GM18508 (cell line): Measurements from ENCODE around the gene CEBPG.

Experiments used
- ATAC-seq: cut with Tn5 transposase; IDR thresholded peaks from one replicate; pipeline ENCODE4 v1.9.1; 2021; ENCODE audit warnings: moderate number of reproducible peaks; ENCODE audit not compliant: insufficient read depth, unreplicated experiment

Gene CEBPG

GRCh38 chr19:33349319-33350289 lies 23.9 kb upstream of the CEBPG start:
- ATAC-seq, result no peak

DNA sequence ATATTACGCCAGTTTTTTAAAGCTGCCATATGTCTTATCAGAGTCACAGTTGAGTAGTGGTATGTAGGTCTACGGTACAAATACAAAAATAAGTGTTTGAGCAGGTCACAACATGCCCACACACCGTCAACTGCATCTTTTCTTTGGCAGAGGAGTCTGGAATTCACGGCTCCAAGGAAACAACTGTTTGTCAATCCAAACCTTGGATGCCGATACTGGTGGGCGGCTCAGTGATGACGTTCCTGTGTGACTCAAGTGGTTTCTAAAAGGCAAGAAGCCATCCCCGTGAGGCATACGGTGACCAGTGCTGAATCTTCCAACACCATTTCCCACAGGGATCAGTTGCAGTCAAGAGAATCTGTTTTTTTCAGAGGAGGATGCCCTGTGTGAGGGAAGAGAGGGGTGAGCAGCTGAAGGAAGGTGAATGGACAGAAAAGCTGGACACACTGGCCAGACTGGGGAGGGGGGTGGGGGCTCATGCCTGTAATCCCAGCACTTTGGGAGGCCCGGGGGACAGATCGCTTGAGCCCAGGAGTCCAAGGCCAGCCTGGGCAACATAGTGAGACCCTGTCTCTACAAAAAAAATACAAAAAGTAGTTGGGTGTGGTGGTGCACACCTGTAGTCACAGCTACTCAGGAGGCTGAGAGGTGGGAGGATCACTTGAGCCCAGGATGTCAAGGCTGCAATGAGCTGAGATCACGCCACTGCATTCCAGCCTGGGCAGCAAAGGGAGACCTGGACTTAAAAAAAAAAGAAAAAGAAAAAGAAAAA lies 22.8 kb upstream of the CEBPG start:
- no peak for ATAC-seq

DNA sequence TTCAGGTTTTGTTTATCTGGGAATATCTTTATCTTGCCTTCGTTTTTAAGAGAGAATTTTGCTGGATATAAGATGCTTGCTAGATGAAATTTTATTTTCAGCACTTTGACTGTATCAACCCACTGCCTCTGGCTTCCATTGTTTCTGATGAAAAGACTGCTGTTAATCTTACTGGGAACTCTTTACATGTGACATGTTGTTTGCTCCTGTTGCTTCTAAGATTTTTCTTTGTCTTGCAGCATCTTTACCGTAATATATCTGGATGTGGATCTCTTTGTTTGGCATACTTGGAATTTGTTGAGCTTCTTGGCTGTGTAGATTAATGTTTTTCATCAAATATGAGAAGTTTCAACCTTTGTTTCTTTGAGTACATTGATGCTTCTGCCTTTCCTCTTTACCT lies 18.0 kb upstream of the CEBPG start:
- no peak for ATAC-seq

DNA sequence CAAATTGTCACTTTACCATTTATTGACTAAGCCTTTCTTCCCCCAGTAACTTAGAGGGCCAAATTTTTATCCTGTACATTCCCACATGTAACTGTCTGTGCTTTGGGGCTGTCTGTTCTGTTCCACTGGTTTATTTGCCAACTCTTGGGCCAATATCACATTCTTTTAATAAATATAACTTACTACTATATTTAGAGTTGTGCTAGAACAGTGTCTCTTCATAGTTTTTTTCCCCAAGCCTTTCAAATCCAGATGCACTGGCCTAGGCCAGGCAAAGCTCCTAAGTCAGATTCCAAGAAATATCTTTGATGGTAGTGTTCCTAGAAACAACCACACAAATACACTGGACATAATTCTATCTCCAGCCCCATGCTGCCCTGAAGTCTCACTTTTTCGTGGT lies 16.0 kb upstream of the CEBPG start:
- ATAC-seq, result no peak

DNA sequence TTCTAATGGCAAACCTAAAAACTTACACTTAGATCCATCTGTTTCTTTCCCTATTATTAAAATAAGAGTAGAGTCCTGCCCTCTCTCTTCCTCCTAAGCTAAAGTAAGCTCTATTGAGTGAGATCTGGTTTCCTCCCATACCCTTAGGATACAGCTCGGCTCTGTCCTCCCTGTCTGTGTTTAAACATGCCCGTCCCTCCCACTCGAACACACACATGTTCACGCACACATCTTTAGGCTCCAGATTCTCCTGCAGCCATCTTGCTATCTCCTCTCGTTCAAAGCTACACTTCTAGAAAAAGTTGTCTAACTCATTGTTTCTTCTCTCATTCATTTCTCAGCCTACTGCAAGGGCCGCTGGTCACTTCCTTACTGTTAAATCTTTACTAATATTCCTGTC lies 15.1 kb upstream of the CEBPG start:
- no peak for ATAC-seq

DNA sequence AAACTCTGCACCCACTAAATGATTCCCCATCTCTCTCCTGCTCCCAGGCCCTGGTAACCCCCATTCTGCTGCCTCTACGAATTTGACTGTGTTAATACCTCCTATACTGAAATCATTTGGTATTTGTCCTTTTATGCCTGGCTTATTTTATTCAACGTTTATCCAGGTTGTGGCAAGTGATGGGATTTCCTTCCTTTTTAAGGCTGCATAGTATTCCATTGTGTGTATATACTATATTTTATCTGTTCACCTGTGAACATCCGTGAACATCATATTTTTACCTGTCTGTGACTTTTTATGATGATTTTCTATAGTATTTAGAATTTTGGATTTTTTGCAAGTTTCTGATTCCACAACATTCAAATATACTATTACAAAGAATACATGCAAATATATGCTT lies 13.9 kb upstream of the CEBPG start:
- ATAC-seq, result no peak

- ATAC-seq, result no peak
Measured at GRCh38 chr19:33362508-33363228, 10.8 kb upstream of the CEBPG start.

DNA sequence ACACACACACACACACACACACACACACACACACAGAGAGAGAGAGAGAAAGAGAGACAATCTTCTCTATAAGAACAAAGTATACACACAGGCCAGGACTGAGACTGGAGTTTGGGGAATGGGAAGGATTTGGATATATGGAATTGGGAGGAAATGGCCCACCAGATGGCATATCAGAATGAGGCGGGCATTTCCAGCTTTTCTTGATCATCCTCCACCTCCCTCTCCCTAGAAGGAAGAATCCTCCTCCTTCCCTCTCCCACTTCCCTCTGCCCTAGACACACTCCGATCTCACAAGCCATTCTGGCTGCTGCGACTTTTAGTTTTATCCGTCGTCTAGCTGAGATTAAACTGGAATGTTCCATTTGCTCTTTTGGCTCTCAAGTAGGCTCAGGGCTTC lies 10.0 kb upstream of the CEBPG start:
- ATAC-seq, result no peak

- no peak for ATAC-seq
Measured at GRCh38 chr19:33365691-33366090, 7.8 kb upstream of the CEBPG start.

DNA sequence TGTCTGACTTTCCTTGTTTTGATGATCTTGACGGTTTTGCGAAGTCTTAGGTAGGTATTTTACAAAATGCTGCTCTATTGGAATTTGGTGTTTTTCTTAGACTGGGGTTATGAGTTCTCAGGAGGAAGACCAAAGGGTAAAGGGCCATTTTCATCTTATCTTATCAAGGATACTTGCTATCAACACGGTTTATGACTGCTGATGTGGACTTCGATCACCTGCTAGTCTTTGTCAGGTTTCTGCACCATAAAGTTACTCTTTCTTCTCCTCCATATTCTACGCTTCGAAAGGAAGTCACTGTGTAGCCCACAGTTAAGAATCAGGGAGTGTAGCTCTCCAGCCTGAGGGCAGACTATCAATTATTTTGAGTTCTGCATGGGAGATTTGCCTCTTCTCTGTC lies 7.4 kb upstream of the CEBPG start:
- ATAC-seq, result no peak

GRCh38 chr19:33366897-33367296 lies 6.6 kb upstream of the CEBPG start:
- no peak for ATAC-seq

- ATAC-seq, result no peak
Measured at GRCh38 chr19:33368074-33368864, 5.2 kb upstream of the CEBPG start.

- no peak for ATAC-seq
Measured at GRCh38 chr19:33370783-33371182, 2.7 kb upstream of the CEBPG start.

GRCh38 chr19:33374236-33374714 lies 766 bp downstream of the CEBPG start:
- ATAC-seq, result peak; percentile 11

DNA sequence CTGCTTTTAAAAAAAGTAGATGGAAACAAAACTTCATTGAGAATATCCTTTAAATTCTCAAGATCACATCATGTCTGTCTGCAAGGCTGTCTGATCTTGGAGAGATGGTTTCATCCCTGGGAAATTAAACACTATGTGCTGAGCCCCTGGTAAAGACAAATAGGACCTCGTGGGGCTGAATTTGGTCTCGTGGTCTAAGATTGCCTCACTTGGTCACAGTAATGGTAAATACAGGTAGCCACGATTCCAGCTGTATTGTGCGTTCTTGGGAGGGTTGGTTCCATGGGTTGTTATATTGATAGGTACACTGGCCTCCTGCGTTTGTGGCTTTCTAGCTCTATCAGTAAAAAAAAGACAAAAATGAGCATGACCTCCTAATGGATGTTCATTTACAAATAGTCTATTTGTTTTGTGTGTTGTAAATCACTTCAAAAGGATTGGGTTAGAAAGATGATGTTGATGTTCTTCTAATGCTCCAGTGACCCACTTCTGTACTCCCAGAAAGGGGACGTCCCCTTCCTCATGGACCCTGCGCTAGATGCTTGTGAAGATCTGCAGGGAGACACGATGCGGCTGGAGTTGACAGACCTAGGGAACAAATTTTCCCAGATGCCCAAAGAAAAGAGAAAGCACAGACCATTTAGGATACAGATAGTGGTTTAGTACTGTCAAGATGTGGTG lies 1.8 kb downstream of the CEBPG start:
- no peak for ATAC-seq

- no peak for ATAC-seq
Measured at GRCh38 chr19:33375837-33376159, 2.3 kb downstream of the CEBPG start.

DNA sequence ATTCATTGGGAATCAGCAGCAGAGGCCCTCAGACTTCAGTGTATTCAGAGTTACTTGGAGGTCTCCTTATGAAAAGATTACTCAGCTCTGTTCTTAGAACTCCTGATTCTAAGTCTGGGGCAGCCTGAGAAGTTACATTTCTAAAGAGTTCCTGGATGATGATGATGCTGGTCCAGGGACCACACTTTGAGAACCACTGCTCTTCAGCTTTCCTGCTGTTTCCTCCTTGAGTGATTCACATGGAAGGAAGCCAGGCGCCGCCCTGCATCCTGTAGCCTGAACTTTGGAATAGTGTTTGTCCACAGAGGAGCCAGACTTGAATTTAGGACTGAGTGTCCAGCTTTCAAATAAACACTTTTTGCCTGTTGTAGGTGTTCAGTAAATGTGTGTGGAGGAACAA lies 2.9 kb downstream of the CEBPG start:
- no peak for ATAC-seq

DNA sequence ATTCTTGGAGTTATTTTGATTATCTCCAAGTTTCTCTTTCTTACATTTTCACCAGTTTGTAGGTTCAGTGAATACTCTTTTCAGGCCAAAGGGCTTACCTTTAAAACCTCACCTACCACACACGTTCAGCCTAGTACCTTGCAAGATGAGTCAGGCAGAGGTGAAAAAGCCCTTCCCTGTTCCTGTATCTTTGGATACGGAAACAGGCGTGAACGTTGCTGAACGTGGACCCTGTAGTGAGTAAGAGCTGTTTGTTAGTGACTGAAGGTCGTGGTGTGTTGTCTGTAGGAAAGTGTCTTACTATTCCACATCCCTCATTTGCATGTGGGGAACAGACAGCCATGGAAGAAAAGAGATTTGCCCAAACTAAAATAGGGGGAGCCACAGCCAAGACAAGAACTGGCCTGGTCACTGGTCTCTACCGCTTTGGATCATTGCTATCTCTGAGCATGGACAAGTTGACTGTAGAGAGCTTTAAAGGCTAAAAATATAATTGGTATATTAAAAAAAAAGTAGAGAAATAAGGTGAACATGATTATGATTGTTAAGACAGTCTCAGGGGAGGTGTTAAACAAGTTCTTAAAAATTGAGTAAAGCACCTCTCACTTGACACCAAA lies 3.5 kb downstream of the CEBPG start:
- ATAC-seq, result no peak
